K562 (cell line): ENCODE data around the gene ZNF646. TPM values are rescaled to one million over a fixed set of nuclear protein-coding genes. Genes with fewer than 3 reads are reported as not detected.
A peak's percentile ranks its signal among the peaks of the same experiment; 100 is the strongest.

ENCODE experiments used
- BRD4 ChIP-seq: fragments of 200-600 bp; sonication (generic); IDR thresholded peaks from 2 replicates; pipeline ENCODE4 v1.6.1; 2017; ENCODE audit warnings: inconsistent platforms
- CC2D1A ChIP-seq: fragments of 450-650 bp; IDR thresholded peaks from 2 replicates; pipeline ENCODE4 v1.6.1; 2017; ENCODE audit warnings: mild to moderate bottlenecking
- GATA2 ChIP-seq: sonication (generic); formaldehyde crosslinking; IDR thresholded peaks from 2 replicates; pipeline ENCODE4 v1.4.0; 2020; ENCODE audit warnings: mild to moderate bottlenecking, missing genetic modification reagents
- HMG20B ChIP-seq: fragments of 250-450 bp; sonication (Bioruptor Pico); IDR thresholded peaks from 2 replicates; pipeline ENCODE4 v1.5.0; 2021; ENCODE audit warnings: mild to moderate bottlenecking
- KDM2B ChIP-seq: fragments of 250-450 bp; sonication (Bioruptor Pico); IDR thresholded peaks from 2 replicates; pipeline ENCODE4 v1.8.0; 2021; ENCODE audit warnings: mild to moderate bottlenecking, moderate library complexity
- RNF219 ChIP-seq: fragments of 250-450 bp; sonication (Bioruptor Pico); IDR thresholded peaks from 2 replicates; pipeline ENCODE4 v1.5.0; 2022; ENCODE audit warnings: mild to moderate bottlenecking
- SNIP1 ChIP-seq: fragments of 450-650 bp; IDR thresholded peaks from 2 replicates; pipeline ENCODE4 v1.7.1; 2017; ENCODE audit warnings: low read depth, mild to moderate bottlenecking
- SOX6 ChIP-seq: fragments of 450-650 bp; IDR thresholded peaks from 2 replicates; pipeline ENCODE4 v1.6.1; 2014; ENCODE audit warnings: mild to moderate bottlenecking
- TBL1XR1 ChIP-seq, 2 experiments: IDR thresholded peaks; 2 replicates each; pipeline ENCODE4 v1.6.1; 2012; ENCODE audit warnings: improper control_type of control experiment in 2 of 2, low read length in 2 of 2, mild to moderate bottlenecking in 1 of 2
- polyA plus RNA-seq, 8 experiments: library from polyadenylated mRNA; depleted of rRNA in 4 of 8; stranded (reverse) in 5 of 8; unstranded in 3 of 8; fragments of >200 nt; fragmentation: Nextera tagmentation in 2 of 8; fragmentation: Illumina TruSeq in 1 of 8; extraction: Ambion mirVana in 2 of 8; extraction: Trizol in 1 of 8; gene quantifications; 2 replicates each; pipeline versions ENCODE4 v1.2.1 to v1.2.3, GENCODE V29; 2011 to 2014; ENCODE audit warnings: inconsistent platforms in 1 of 8, missing spikeins in 1 of 8
- total RNA-seq, 7 experiments: library from RNA; depleted of rRNA in 6 of 7; stranded (reverse); fragments of >200 nt in 6 of 7; fragmentation: Illumina TruSeq in 2 of 7; extraction: Trizol in 2 of 7; gene quantifications; 2 replicates each; pipeline versions ENCODE4 v1.2.1 to v1.2.3, GENCODE V29; 2011 to 2021; ENCODE audit warnings: low replicate concordance in 1 of 7
- TF ChIP-seq, protein P1 (sequence below), 3 experiments: fragments of 200-800 bp in 1 of 3; sonication (Bioruptor generic) in 1 of 3; sonication (generic) in 1 of 3; formaldehyde crosslinking in 1 of 3; IDR thresholded peaks; 2 replicates each; pipeline versions ENCODE4 v1.6.1 to v1.8.0; 2016 to 2022; ENCODE audit warnings: mild to moderate bottlenecking in 2 of 3, missing compliant biosample characterization in 2 of 3, missing genetic modification characterization in 2 of 3, missing genetic modification reagents in 1 of 3
- TF ChIP-seq, protein P2 (sequence below), 2 experiments: fragments of 450-650 bp in 1 of 2; sonication (generic) in 1 of 2; formaldehyde crosslinking in 1 of 2; IDR thresholded peaks; 2 replicates each; pipeline versions ENCODE4 v1.7.1 to v1.9.0; 2016 to 2022; ENCODE audit warnings: inconsistent platforms in 1 of 2, mild to moderate bottlenecking in 1 of 2, missing genetic modification reagents in 1 of 2

Gene ZNF646
- total and polyA plus RNA-seq, 9 of the 15 experiments (the other 6 are each of a cell fraction or from before 2014, with no cell fraction given): 0.08 to 20.6 (median 8.0) TPM

DNA sequence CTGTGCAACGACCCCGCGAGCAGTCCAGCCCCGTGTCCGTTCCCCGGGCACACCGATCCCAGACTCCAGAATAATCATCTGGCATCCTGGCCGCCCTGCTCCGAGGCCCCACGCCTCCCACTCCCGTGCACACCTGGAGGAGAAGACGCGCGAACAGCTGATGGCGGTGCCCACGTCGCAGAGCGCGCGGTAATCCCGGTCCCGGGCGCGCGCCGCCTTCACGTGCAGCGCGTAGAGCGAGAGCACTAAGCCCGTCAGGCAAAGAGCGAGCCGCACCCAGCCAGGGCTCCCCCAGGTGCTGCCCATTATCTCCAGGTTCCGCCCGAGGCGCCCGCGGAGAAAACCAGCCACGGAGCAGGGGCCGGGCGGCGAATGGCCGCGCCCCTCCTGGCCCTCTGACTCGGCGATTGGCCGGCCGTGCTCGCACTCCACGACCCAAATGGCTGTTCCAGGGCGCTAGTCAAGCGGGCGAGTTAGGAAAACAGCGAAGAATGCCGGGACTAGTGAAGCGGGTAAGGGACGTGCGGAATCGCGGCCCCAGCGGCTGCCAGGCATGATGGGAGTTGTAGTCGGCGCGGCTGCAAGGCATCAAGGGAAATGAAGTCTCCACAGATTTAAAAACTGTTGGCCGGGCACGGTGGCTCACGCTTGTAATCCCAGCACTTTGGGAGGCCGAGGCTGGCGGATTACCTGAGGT lies 20.4 kb downstream of the ZNF646 start, which contains the start of gene VKORC1 (continued):
- no peak for TF ChIP-seq SNIP1
- no peak for TF ChIP-seq HMG20B
- TF ChIP-seq, protein P1, sequence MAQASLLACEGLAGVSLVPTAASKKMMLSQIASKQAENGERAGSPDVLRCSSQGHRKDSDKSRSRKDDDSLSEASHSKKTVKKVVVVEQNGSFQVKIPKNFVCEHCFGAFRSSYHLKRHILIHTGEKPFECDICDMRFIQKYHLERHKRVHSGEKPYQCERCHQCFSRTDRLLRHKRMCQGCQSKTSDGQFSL (CRISPR knock-in tag; IDR thresholded peaks at IDR 0.05): no peak
- TF ChIP-seq, protein P1 (tag; IDR thresholded peaks at IDR 0.05): no peak
- no peak for TF ChIP-seq TBL1XR1 (IDR thresholded peaks at IDR 0.05; ENCODE audit: low read length in 2 of 2)
- TF ChIP-seq CC2D1A: no peak
- no peak for TF ChIP-seq BRD4
- peak; percentile 69; the same call in 1 of the 2 replicates for TF ChIP-seq SOX6
- TF ChIP-seq GATA2 (CRISPR knock-in tag): no peak
- TF ChIP-seq RNF219 (CRISPR knock-in tag): no peak
- TF ChIP-seq, protein P2, sequence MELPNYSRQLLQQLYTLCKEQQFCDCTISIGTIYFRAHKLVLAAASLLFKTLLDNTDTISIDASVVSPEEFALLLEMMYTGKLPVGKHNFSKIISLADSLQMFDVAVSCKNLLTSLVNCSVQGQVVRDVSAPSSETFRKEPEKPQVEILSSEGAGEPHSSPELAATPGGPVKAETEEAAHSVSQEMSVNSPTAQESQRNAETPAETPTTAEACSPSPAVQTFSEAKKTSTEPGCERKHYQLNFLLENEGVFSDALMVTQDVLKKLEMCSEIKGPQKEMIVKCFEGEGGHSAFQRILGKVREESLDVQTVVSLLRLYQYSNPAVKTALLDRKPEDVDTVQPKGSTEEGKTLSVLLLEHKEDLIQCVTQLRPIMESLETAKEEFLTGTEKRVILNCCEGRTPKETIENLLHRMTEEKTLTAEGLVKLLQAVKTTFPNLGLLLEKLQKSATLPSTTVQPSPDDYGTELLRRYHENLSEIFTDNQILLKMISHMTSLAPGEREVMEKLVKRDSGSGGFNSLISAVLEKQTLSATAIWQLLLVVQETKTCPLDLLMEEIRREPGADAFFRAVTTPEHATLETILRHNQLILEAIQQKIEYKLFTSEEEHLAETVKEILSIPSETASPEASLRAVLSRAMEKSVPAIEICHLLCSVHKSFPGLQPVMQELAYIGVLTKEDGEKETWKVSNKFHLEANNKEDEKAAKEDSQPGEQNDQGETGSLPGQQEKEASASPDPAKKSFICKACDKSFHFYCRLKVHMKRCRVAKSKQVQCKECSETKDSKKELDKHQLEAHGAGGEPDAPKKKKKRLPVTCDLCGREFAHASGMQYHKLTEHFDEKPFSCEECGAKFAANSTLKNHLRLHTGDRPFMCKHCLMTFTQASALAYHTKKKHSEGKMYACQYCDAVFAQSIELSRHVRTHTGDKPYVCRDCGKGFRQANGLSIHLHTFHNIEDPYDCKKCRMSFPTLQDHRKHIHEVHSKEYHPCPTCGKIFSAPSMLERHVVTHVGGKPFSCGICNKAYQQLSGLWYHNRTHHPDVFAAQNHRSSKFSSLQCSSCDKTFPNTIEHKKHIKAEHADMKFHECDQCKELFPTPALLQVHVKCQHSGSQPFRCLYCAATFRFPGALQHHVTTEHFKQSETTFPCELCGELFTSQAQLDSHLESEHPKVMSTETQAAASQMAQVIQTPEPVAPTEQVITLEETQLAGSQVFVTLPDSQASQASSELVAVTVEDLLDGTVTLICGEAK (IDR thresholded peaks at IDR 0.05): 0 out of 2 replicates have a peak, but pooled peaks have one; percentile 63
- TF ChIP-seq, protein P2 (CRISPR knock-in tag; IDR thresholded peaks at IDR 0.05): no peak
- peak; percentile 12; the same call in 1 of the 2 replicates for TF ChIP-seq KDM2B (CRISPR knock-in tag)
